Gastroesophageal sphincter (tissue), 3 donors: ENCODE measurements around the gene ARHGAP36.

Source experiments
- EP300 ChIP-seq: sonication (generic); formaldehyde crosslinking; IDR thresholded peaks from one replicate; pipeline ENCODE4 v1.6.1; 2017; ENCODE audit warnings: antibody characterized with exemption, mild to moderate bottlenecking
- POLR2A ChIP-seq, 2 donors: fragments of 450-650 bp; IDR thresholded peaks; one replicate each; pipeline ENCODE4 v1.6.1; 2017; ENCODE audit warnings: antibody characterized with exemption in 2 of 2, mild to moderate bottlenecking in 2 of 2, moderate library complexity in 1 of 2
- POLR2AphosphoS5 ChIP-seq: sonication (generic); formaldehyde crosslinking; IDR thresholded peaks from one replicate; pipeline ENCODE4 v1.6.1; 2017; ENCODE audit warnings: antibody characterized with exemption
- TF ChIP-seq, protein P1 (sequence below), 4 experiments: fragments of 200-600 bp in 2 of 4; fragments of 450-650 bp in 2 of 4; sonication (generic) in 1 of 4; IDR thresholded peaks; one replicate each; pipeline ENCODE4 v1.5.1; 2017 to 2019; ENCODE audit warnings: antibody characterized with exemption in 4 of 4, mild to moderate bottlenecking in 2 of 4, moderate library complexity in 2 of 4

DNA sequence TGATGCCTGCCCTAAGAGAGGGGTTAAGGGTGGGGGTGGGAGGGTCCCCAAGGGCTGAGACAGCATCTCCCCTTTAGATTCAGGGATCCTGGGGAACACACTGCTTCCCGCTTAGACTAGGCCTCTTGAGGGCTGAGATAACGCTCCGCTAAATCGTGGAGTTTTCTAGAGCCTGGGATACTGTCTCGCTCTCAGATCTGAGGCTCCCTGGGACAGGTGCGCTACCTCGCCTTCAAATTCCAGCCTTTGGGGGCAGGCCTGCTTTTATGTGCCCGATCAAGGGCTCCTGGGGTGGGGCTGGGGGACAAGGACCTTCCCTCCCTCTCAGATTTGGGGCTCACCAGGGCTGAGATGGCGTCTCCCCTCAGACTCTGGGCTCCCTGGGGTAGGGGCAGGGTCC is 440 bp upstream of the ARHGAP36 start:
- TF ChIP-seq, protein P1, sequence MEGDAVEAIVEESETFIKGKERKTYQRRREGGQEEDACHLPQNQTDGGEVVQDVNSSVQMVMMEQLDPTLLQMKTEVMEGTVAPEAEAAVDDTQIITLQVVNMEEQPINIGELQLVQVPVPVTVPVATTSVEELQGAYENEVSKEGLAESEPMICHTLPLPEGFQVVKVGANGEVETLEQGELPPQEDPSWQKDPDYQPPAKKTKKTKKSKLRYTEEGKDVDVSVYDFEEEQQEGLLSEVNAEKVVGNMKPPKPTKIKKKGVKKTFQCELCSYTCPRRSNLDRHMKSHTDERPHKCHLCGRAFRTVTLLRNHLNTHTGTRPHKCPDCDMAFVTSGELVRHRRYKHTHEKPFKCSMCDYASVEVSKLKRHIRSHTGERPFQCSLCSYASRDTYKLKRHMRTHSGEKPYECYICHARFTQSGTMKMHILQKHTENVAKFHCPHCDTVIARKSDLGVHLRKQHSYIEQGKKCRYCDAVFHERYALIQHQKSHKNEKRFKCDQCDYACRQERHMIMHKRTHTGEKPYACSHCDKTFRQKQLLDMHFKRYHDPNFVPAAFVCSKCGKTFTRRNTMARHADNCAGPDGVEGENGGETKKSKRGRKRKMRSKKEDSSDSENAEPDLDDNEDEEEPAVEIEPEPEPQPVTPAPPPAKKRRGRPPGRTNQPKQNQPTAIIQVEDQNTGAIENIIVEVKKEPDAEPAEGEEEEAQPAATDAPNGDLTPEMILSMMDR (IDR thresholded peaks at IDR 0.05): no peak
- TF ChIP-seq EP300: no peak
- TF ChIP-seq POLR2AphosphoS5: no peak
- no peak for TF ChIP-seq POLR2A (IDR thresholded peaks at IDR 0.05)
